IMR-90 (cell line): Measurements from ENCODE around the gene RPUSD1.

ENCODE experiments used
- BHLHE40 ChIP-seq: fragments of 150-350 bp; IDR thresholded peaks from 2 replicates; pipeline ENCODE4 v1.6.1; 2016; ENCODE audit warnings: mild to moderate bottlenecking, low read depth, low read length
- CEBPB ChIP-seq: IDR thresholded peaks from 2 replicates; pipeline ENCODE4 v1.6.1; 2012; ENCODE audit warnings: low read depth, low read length, improper control_type of control experiment
- CHD1 ChIP-seq: IDR thresholded peaks from 2 replicates; pipeline ENCODE4 v1.6.1; 2012; ENCODE audit warnings: low read depth, low read length, improper control_type of control experiment
- MAFK ChIP-seq: IDR thresholded peaks from 2 replicates; pipeline ENCODE4 v1.6.1; 2012; ENCODE audit warnings: low read depth, low read length, improper control_type of control experiment
- MXI1 ChIP-seq: IDR thresholded peaks from 2 replicates; pipeline ENCODE4 v1.6.1; 2012; ENCODE audit warnings: low read depth, mild to moderate bottlenecking, low read length, moderate library complexity, borderline replicate concordance
- POLR2A ChIP-seq: IDR thresholded peaks from 2 replicates; pipeline ENCODE4 v1.6.1; 2012; ENCODE audit warnings: mild to moderate bottlenecking, low read depth, low read length
- RAD21 ChIP-seq: IDR thresholded peaks from 2 replicates; pipeline ENCODE4 v1.6.1; 2012; ENCODE audit warnings: low read length, improper control_type of control experiment
- TF ChIP-seq, protein P1 (sequence below): conservative IDR thresholded peaks from 2 replicates; pipeline ENCODE4 v1.5.1; 2012; ENCODE audit warnings: mild to moderate bottlenecking, low read depth, low read length, improper control_type of control experiment

DNA sequence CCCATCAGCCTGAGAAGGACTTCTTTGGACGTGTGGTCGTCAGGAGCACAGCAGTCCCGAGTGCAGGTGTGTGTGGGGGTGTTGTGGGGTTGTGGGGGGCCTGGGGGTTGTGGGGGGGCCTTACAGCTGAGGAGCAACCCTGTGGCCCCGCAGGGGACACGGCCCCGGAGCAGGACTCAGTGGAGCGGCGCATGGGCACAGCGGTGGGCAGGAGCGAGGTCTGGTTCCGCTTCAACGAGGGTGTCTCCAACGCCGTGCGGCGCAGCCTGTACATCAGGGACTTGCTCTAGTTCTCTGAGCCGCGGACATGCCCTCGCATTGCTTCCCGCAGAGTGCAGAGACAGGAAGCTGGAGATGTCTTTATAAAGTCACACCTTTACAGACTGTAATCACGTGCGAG is 9.5 kb upstream of the RPUSD1 start:
- TF ChIP-seq CHD1 (no peak), MAFK (no peak), CEBPB (no peak), BHLHE40 (no peak), MXI1 (no peak), POLR2A (no peak), RAD21 (no peak)
- TF ChIP-seq, protein P1, sequence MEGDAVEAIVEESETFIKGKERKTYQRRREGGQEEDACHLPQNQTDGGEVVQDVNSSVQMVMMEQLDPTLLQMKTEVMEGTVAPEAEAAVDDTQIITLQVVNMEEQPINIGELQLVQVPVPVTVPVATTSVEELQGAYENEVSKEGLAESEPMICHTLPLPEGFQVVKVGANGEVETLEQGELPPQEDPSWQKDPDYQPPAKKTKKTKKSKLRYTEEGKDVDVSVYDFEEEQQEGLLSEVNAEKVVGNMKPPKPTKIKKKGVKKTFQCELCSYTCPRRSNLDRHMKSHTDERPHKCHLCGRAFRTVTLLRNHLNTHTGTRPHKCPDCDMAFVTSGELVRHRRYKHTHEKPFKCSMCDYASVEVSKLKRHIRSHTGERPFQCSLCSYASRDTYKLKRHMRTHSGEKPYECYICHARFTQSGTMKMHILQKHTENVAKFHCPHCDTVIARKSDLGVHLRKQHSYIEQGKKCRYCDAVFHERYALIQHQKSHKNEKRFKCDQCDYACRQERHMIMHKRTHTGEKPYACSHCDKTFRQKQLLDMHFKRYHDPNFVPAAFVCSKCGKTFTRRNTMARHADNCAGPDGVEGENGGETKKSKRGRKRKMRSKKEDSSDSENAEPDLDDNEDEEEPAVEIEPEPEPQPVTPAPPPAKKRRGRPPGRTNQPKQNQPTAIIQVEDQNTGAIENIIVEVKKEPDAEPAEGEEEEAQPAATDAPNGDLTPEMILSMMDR = no peak
